HepG2 (cell line): Measurements from ENCODE around the gene IQCB1. TPM values are rescaled to one million over a fixed set of nuclear protein-coding genes. Genes with fewer than 3 reads are reported as not detected.

Experiments used
- ADNP ChIP-seq: sonication (generic); formaldehyde crosslinking; IDR thresholded peaks from 2 replicates; pipeline ENCODE4 v1.4.0; 2020; ENCODE audit warnings: missing genetic modification reagents
- CENPBD1 ChIP-seq: sonication (generic); formaldehyde crosslinking; IDR thresholded peaks from 2 replicates; pipeline ENCODE4 v1.8.0; 2022; ENCODE audit warnings: missing genetic modification reagents, low read depth, mild to moderate bottlenecking, borderline replicate concordance
- FOXO1 ChIP-seq: sonication (generic); formaldehyde crosslinking; IDR thresholded peaks from 2 replicates; pipeline ENCODE4 v1.4.0; 2020; ENCODE audit warnings: missing genetic modification reagents
- GPN1 ChIP-seq: sonication (generic); formaldehyde crosslinking; IDR thresholded peaks from 2 replicates; pipeline ENCODE4 v1.5.1; 2020; ENCODE audit warnings: missing genetic modification reagents, borderline replicate concordance
- GTF2F1 ChIP-seq: fragments of 150-350 bp; IDR thresholded peaks from 2 replicates; pipeline ENCODE4 v1.6.1; 2014; ENCODE audit warnings: low read length
- HOXA9 ChIP-seq: sonication (generic); formaldehyde crosslinking; IDR thresholded peaks from 2 replicates; pipeline ENCODE4 v1.8.1; 2022; ENCODE audit warnings: missing genetic modification reagents, mild to moderate bottlenecking, moderate library complexity, borderline replicate concordance
- KDM1A ChIP-seq: IDR thresholded peaks from 2 replicates; pipeline ENCODE4 v1.6.1; 2016; ENCODE audit warnings: missing compliant biosample characterization
- KDM4B ChIP-seq: sonication (generic); formaldehyde crosslinking; IDR thresholded peaks from 2 replicates; pipeline ENCODE4 v1.4.0; 2020; ENCODE audit warnings: missing genetic modification reagents
- NCOR1 ChIP-seq: fragments of 200-600 bp; sonication (generic); IDR thresholded peaks from 2 replicates; pipeline ENCODE4 v1.7.0; 2017; ENCODE audit warnings: antibody characterized with exemption, low read length, borderline replicate concordance
- SAFB2 ChIP-seq: sonication (generic); formaldehyde crosslinking; IDR thresholded peaks from 2 replicates; pipeline ENCODE4 v1.5.1; 2020; ENCODE audit warnings: missing genetic modification reagents, low read depth, mild to moderate bottlenecking, borderline replicate concordance
- ZFX ChIP-seq: sonication (generic); formaldehyde crosslinking; IDR thresholded peaks from 2 replicates; pipeline ENCODE4 v1.4.0; 2020; ENCODE audit warnings: mild to moderate bottlenecking, low read depth, missing genetic modification reagents, moderate library complexity
- ZNF10 ChIP-seq: sonication (generic); formaldehyde crosslinking; IDR thresholded peaks from 2 replicates; pipeline ENCODE4 v1.4.0; 2020; ENCODE audit warnings: mild to moderate bottlenecking, low read depth, missing genetic modification reagents, borderline replicate concordance
- ZNF777 ChIP-seq: sonication (generic); formaldehyde crosslinking; IDR thresholded peaks from 2 replicates; pipeline ENCODE4 v1.4.0; 2020; ENCODE audit warnings: missing genetic modification reagents
- ZSCAN29 ChIP-seq: sonication (generic); formaldehyde crosslinking; conservative IDR thresholded peaks from 2 replicates; pipeline ENCODE4 v1.4.0; 2020; ENCODE audit warnings: mild to moderate bottlenecking, missing genetic modification reagents
- polyA plus RNA-seq, 8 experiments: library from polyadenylated mRNA; depleted of rRNA in 3 of 8; stranded (reverse) in 7 of 8; unstranded in 1 of 8; fragments of >200 nt; fragmentation: Illumina TruSeq in 4 of 8; extraction: Trizol in 4 of 8; gene quantifications; 2 replicates each; pipeline versions ENCODE4 v1.2.1 to v1.2.3, GENCODE V29; 2011 to 2016; ENCODE audit warnings: low read depth in 4 of 8, missing spikeins in 1 of 8, mixed read lengths in 1 of 8; ENCODE audit not compliant: insufficient read depth in 1 of 8
- total RNA-seq, 5 experiments: library from RNA; depleted of rRNA; stranded (reverse); fragments of >200 nt; fragmentation: Illumina TruSeq; extraction: Trizol; gene quantifications; 2 replicates each; pipeline ENCODE4 v1.2.3, GENCODE V29; 2016; ENCODE audit warnings: low read depth in 1 of 5
- TF ChIP-seq, protein P1 (sequence below): sonication (generic); formaldehyde crosslinking; IDR thresholded peaks from 2 replicates; pipeline ENCODE4 v1.4.0; 2020; ENCODE audit warnings: mild to moderate bottlenecking, missing genetic modification reagents
- TF ChIP-seq, protein P2 (sequence below): sonication (generic); formaldehyde crosslinking; IDR thresholded peaks from 2 replicates; pipeline ENCODE4 v1.8.0; 2022; ENCODE audit warnings: mild to moderate bottlenecking, missing genetic modification reagents, moderate library complexity
- TF ChIP-seq, protein P3 (sequence below): sonication (generic); formaldehyde crosslinking; IDR thresholded peaks from 2 replicates; pipeline ENCODE4 v1.8.1; 2022; ENCODE audit warnings: low read depth, mild to moderate bottlenecking, missing genetic modification reagents

IQCB1 gene
- total and polyA plus RNA-seq, 2 of the 13 experiments (the other 11 are each of a cell fraction or from before 2014, with no cell fraction given) = 18.0 to 41.4 TPM

DNA sequence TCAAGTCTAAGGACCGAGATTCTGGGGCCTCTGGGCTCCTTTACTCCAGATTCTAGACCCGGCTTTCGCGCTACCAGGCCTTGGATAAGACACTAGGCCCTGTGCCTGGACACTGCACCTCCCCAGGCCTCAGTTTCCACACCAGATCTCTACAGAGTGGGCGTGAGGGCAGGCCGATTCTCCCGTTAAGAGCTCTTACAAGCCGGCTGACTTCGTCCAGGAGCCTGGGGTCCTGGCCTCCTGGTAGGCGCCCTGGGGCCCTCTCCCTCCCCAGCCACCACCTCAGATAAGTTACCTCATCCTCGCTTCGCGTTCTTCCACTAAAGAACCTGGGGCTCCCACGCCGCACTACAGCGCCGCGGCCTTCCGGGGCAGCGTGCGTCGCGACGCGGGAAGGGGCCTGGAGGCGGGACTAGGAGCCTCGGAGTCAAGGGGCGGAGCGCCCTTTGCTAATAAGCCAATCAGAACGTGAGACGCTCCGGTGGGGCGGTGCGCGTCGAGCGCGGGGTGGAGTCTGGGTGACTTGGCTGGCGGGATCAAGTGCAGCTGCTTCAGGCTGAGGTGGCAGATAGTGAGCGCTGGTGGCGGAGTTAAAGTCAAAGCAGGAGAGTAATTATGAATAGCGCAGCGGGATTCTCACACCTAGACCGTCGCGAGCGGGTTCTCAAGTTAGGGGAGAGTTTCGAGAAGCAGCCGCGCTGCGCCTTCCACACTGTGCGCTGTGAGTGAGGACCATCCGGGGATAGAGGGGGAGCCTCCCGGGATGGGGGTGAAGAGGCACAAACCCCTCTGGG, at the start of gene IQCB1, which contains the start of gene EAF2 (continued):
- TF ChIP-seq SAFB2 (CRISPR knock-in tag) = peak; percentile 65; the same call in 1 of the 2 replicates
- TF ChIP-seq GPN1 (CRISPR knock-in tag) = no peak
- TF ChIP-seq ZFX (CRISPR knock-in tag) = peak; percentile 96
- TF ChIP-seq ZSCAN29 (CRISPR knock-in tag) = peak; percentile 49; the same call in 1 of the 2 replicates
- no peak for TF ChIP-seq GTF2F1
- TF ChIP-seq, protein P1, sequence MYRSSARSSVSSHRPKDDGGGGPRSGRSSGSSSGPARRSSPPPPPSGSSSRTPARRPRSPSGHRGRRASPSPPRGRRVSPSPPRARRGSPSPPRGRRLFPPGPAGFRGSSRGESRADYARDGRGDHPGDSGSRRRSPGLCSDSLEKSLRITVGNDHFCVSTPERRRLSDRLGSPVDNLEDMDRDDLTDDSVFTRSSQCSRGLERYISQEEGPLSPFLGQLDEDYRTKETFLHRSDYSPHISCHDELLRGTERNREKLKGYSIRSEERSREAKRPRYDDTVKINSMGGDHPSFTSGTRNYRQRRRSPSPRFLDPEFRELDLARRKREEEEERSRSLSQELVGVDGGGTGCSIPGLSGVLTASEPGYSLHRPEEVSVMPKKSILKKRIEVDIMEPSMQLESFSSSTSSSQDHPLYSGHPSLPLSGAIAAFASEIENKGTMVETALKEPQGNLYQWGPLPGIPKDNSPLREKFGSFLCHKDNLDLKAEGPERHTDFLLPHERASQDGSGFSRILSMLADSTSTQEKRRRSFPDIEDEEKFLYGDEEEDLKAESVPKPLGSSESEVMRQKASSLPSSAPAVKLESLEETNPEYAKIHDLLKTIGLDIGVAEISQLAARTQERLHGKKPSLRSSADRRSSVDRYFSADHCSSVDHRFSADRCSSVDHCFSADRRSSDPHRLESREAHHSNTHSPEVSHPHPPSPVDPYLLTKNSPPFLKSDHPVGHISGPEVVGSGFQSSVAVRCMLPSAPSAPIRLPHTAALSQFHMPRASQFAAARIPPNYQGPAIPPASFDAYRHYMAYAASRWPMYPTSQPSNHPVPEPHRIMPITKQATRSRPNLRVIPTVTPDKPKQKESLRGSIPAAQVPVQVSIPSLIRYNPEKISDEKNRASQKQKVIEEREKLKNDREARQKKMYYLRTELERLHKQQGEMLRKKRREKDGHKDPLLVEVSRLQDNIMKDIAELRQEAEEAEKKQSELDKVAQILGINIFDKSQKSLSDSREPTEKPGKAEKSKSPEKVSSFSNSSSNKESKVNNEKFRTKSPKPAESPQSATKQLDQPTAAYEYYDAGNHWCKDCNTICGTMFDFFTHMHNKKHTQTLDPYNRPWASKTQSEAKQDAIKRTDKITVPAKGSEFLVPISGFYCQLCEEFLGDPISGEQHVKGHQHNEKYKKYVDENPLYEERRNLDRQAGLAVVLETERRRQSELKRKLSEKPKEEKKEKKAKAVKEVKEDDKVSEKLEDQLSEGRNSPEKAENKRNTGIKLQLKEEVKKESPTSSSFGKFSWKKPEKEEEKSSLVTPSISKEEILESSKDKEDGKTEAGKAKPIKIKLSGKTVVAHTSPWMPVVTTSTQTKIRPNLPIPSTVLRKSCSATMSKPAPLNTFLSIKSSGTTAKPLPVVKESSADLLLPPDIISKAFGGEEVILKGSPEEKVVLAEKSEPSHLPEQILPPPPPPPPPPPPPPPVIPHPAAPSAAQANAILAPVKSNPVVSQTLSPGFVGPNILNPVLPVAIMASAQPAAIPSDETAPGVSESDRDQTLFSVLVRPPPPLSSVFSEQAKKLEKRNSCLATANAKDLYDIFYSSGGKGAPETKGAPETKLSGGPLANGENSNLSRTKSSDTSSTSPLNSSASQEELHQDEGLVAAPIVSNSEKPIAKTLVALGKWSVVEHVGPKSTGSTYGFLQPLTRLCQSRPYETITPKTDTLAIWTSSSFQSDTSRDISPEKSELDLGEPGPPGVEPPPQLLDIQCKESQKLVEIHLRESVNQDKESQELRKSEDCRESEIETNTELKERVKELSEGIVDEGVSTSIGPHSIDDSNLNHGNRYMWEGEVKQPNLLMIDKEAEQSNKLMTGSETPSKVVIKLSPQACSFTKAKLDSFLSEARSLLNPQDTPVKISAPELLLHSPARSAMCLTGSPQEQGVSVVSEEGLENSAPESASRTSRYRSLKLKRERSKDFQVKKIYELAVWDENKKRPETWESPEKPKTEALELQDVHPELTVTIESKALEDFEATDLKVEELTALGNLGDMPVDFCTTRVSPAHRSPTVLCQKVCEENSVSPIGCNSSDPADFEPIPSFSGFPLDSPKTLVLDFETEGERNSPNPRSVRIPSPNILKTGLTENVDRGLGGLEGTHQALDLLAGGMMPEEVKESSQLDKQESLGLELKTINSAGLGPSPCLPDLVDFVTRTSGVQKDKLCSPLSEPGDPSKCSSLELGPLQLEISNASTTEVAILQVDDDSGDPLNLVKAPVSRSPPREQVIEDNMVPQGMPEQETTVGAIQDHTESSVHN (CRISPR knock-in tag) = no peak
- no peak for TF ChIP-seq FOXO1 (CRISPR knock-in tag)
- TF ChIP-seq KDM1A = no peak
- no peak for TF ChIP-seq KDM4B (CRISPR knock-in tag)
- TF ChIP-seq HOXA9 = no peak
- TF ChIP-seq NCOR1 = no peak
- TF ChIP-seq, protein P2, sequence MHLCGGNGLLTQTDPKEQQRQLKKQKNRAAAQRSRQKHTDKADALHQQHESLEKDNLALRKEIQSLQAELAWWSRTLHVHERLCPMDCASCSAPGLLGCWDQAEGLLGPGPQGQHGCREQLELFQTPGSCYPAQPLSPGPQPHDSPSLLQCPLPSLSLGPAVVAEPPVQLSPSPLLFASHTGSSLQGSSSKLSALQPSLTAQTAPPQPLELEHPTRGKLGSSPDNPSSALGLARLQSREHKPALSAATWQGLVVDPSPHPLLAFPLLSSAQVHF (CRISPR knock-in tag) = no peak
- no peak for TF ChIP-seq ZNF10 (CRISPR knock-in tag)
- TF ChIP-seq, protein P3, sequence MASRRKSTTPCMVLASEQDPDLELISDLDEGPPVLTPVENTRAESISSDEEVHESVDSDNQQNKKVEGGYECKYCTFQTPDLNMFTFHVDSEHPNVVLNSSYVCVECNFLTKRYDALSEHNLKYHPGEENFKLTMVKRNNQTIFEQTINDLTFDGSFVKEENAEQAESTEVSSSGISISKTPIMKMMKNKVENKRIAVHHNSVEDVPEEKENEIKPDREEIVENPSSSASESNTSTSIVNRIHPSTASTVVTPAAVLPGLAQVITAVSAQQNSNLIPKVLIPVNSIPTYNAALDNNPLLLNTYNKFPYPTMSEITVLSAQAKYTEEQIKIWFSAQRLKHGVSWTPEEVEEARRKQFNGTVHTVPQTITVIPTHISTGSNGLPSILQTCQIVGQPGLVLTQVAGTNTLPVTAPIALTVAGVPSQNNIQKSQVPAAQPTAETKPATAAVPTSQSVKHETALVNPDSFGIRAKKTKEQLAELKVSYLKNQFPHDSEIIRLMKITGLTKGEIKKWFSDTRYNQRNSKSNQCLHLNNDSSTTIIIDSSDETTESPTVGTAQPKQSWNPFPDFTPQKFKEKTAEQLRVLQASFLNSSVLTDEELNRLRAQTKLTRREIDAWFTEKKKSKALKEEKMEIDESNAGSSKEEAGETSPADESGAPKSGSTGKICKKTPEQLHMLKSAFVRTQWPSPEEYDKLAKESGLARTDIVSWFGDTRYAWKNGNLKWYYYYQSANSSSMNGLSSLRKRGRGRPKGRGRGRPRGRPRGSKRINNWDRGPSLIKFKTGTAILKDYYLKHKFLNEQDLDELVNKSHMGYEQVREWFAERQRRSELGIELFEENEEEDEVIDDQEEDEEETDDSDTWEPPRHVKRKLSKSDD (CRISPR knock-in tag) = no peak
- TF ChIP-seq ADNP (CRISPR knock-in tag) = no peak
- TF ChIP-seq CENPBD1 (CRISPR knock-in tag) = no peak
- TF ChIP-seq ZNF777 (CRISPR knock-in tag) = no peak
